GM21526 (cell line): ENCODE measurements around the gene CDH10.

Source experiments
- ATAC-seq: cut with Tn5 transposase; IDR thresholded peaks from one replicate; pipeline ENCODE4 v1.9.1; 2021; ENCODE audit warnings: moderate library complexity; ENCODE audit not compliant: unreplicated experiment, low FRiP score

CDH10 gene

DNA sequence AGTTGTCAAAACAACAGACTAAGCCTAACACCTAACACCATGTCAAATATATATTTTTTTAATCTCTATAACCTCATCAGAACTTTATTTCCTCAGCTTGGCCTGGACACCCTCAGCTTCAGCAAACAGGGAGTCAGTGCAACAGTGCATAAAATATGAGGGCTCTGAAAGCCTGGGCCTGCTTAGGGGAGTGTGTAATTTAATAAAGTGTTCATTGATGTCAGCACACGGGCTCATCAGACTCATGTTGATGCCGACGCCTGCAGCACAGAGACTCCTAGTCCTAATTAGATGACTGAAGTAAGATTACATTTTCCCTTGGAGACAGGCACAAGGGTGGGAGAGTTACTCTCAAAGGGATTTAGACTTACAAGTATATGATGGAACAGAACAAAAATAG is 37.8 kb downstream of the CDH10 start:
- no peak for ATAC-seq

DNA sequence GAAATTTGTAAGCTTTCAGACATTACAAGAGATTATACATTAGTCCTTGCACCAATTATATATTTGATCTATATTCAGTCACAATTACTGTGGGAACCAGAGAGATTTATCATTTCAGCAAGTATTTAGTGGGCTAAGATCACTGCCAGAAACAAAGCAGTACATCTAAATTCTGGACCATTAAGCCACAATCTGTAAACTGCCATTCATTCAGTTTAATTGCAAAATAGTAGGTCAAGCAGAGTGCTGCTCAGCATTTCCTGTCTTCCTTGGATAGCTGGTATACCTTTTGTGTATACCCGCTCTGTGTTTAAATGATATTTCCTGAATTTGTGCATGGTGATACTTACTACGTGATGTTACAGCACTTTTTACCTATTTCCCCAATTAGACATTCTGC is 42.6 kb downstream of the CDH10 start:
- ATAC-seq: no peak

DNA sequence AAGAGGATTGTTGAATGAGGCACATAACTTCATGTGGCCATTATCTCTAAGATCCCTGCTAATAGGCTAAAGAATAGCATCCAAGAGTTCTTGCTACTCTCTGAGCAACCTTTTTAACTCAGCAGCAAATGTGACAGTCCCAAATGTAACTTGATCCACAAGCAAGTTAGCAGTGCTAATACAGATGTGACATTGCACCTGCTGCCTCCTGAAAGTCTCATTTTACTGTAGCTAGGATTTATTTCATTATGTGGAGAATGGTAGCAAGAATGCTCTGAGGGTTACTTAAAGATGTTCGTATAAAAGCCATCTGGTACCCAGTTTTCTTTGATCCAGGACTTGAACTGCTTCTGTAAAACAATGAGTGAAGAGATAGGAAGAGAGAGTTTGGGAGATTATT is 45.8 kb downstream of the CDH10 start:
- ATAC-seq: no peak

DNA sequence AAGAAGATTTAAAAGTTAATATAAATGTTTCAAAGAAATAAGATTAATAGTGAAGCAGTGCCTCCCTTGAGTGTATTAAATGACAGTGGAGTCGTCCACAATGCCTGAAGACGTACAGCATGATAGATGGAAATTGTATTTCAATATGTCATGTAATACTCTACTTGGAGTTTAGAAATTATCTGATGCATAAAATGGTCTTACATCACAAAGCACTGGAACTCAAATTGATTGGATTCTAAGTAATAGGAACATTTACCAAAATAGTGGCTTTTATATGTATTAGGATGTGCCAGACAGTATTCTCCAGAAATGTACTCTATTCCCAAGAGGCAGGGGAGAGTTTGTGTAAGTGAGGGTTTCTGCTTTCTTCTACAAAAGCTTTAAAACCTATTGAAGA is 49.4 kb downstream of the CDH10 start:
- no peak for ATAC-seq

DNA sequence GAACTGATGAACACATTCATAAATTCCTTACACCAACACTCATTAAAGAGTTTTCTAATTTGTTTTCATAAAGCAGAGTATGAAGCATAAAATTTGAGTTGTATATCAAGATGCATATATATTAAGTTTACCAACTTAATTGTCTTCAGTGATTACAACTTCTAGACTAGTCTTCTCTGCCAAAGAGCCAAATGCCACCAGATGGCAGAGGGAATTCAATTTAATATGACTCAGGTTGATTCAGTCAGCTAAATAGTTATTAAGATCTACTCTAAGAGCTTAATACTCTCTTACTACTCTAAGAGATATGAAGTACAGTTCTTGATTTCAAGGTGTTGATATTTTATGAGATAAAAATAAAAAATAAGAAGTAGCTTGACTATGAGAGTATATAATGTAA is 53.4 kb downstream of the CDH10 start:
- no peak for ATAC-seq

DNA sequence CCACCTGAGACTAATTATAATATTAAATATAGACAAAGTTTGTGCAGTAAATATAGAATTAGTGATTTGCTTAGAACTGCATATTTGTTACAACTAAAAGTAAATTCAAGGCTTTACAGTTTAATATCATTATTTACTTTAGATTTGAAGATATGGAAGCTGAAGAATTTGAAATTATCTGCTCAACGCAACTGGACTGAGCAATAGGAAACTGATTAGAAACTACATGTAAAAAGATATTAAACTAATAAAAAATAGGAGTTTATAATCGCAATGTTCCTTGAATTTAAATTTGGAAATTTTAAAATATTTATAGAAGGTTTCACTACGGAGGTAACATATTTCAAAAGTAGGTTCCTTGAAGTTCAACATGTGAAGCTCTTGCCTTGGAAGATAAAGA is 55.2 kb downstream of the CDH10 start:
- no peak for ATAC-seq

DNA sequence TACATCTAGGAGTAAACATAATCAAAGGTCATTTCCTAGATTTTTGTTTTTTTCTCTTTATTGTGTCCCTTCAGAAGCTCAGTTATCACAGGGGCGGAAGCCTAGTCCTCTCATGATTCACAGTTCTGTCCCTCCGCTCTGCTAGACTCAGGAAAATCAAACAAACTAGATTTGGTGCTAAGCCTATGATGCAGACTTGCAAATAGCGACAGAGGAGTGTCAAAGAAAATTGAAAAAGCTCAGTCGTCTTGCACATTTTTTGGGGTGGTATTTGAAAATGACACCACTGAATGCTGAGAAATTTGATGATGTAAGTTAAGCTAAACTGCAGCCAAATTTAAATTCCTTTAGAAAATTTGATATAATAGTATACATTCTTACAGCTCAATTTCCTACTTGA is 59.0 kb downstream of the CDH10 start:
- ATAC-seq: no peak

DNA sequence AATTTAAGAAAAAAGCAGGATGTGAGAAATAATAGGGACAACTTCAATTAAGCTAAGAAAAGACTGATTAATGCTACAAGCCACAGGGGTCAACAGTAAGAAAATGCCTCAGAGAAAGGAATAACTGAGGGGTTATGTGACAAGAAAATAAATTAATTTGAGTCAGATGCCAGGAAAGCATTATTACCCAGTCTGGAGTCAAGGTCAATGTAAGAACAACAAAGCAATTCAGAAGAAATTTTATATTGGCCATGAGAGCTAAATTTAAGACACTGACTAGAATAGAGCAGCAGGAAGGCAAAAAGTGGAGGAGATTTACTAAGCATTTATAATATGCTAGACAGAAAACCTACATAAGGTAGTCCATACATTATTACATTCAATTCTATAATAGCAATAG is 73.5 kb downstream of the CDH10 start:
- no peak for ATAC-seq

DNA sequence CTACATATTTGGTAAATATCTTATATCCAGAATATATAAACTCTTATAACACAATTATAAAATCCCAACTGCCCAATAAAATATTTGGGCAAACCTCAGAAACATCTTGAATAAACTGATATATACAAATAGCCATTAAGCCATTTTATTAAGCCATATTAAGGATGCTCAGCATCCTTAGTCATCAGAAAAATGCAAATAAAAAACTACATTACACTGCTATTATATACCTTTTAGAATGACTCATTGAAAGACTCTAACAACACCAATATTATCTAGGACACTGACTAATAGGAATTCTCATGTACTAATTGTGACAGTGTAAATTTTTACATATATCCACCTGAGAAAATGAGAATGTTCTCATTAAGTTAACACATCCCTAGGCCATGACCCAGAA is 77.8 kb downstream of the CDH10 start:
- no peak for ATAC-seq

DNA sequence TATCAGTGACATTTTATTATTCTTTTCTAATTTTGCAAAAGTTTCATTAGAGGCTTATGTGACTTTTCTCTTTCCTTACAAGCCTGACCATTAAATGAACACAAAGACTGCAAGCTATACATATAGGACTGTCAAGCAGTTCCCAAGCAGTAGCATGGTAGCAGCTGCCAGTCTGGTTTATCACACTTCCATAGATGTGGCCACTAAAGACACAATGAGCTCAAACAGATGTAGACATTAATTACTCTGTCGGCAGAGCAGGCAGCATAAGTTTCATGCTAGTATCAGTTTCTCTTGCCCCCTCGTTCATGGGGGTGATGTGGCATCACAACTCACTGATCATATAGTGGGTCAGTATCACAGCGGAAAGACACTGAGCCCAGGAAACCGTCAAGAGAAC is 89.5 kb downstream of the CDH10 start:
- ATAC-seq: no peak

DNA sequence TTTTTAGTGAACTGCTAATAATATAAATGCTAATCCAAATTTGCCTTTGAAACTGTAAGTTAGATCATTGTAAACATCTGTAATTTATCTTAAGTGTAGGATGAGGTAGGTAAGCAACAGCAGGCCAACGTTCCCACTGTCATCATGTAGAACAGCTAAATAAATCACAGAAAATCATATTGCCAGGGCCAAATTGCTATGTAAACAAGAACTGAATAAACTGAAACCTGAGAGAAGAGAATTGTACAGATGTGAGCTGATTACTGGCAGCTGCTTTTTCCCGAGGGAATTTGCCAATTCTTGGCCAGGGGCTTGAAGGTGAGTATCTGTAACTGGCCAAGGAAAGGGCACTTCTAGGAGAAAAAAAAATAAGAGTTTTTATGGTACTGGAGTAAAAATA is 97.6 kb downstream of the CDH10 start:
- no peak for ATAC-seq

DNA sequence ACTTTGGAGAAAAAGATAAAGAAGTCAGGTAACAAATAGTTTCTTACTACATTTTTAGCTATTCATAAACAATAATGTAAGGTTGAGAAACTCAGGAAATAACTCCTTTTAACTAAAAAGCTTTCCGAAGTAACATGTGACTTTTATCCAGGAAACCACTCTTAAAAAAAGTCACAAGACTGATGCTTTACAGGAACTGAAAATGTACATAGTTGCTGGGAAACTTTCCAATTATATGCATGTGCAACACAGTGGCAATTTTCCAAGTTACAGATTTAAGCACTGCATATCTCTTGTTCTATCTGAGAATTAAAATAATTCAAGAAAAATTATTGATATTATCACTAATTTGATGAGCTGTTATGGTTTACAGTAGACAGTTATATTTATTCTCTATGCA is 105.2 kb downstream of the CDH10 start:
- ATAC-seq: no peak

DNA sequence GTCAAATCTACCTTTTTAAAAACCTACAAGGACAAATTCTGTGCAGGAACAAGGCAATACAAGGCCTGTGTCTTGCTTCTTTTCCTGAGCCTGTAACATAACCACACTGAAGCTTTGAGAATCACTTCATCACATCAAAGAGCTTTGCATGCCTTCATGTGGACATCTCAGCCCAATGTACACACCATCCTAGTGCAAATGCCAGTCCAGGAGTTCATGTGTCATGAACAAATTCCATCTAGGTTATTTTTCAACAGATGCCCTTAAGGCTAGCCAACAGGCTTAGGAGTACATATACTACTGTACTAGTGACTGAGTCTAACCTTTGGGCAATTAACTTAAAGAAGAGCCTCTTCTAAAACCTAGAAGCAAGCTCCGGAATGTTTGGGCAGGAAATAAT is 106.4 kb downstream of the CDH10 start:
- no peak for ATAC-seq

DNA sequence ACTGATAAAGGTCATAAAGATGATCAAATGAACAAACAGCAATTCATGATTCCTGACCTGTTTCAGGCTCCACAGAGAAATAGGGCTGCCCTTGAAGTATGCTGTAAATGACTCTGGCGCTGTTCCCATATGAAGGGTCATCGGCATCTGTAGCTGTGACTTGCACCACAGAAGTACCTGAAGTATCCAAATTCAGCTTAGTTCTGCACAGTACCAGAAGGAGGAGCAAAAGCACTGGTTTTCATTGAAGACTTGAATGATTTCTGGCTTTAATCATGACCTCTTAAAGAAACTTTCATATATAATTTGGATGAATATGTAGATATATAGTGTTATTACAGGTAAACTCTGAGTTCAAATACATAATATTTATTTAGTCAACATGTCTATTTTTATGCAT is 109.1 kb downstream of the CDH10 start:
- no peak for ATAC-seq

DNA sequence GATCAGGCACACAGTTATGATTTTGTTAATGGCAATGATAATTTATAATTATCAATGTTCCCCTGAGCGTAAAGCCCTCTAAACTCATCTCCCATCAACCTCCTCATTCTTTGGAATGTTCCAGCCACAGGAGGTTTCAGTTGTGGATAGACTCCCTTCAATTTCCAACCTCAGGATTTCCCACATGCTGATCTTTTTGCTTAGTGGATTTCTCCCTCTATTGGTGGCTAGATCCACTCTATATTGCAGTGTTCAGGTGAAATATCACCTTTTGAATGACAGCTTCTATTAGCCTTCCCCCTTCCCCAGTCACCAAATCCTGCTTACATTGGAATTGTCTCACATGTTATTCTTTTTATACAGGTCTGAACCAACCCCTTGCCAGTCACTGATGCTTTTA is 113.9 kb downstream of the CDH10 start:
- ATAC-seq: no peak

DNA sequence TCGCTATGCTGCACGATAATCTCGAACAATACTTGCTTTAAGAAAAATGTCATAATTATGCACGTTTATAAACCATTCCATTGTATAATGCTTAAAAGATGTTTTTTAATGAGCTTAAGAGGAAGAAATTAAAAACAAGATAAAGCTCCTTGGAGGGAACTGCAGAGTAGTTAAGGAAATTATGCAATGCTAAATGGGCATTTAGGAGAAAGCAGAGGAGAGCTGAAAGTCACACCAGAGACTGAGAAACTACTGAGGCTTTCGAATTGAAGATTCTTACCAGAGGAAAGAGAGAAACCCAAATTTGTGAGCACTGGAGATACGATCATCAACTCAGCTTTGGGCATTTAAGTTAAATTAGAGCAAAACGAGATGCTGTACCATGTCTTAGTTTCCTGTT is 119.4 kb downstream of the CDH10 start:
- ATAC-seq: no peak

DNA sequence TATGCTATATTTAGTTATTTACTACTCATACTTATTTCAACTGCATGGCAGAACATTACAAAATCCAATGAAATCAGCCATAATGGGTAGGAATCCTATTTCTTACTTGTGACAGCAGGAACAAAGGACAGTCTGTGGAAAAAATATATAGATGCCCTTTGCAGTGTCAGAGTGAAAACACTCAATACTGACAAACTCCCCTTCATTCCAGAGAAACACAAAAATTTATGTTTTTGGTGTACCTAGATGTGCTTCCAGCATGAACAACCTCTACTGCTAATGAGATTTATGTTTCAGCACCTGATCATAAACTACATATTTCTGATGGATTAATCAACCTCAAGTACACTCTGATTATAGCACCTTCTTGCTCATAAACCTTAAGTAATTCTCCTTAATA is 132.4 kb downstream of the CDH10 start:
- ATAC-seq: no peak

DNA sequence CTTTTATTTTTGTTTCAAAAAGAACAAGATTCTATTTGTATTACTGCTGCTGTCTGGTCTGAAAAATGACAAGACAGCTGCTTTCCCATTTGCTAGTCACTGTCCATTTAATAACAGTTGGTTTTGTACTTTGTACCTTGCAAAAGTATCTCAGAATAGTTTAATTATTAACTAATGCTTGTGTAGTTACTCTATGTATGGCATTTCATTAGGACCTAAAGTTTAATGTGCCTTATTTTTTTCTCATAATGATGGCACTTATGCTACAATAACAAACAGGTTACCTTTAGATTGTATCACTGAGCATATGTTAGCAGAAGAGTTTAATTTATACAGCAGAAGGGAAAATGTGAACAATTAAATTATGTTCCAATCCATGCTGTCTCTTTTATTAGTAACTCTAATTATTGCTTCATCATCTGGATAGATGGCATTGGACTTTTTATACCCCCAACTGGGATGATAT is 134.2 kb downstream of the CDH10 start:
- ATAC-seq: no peak

DNA sequence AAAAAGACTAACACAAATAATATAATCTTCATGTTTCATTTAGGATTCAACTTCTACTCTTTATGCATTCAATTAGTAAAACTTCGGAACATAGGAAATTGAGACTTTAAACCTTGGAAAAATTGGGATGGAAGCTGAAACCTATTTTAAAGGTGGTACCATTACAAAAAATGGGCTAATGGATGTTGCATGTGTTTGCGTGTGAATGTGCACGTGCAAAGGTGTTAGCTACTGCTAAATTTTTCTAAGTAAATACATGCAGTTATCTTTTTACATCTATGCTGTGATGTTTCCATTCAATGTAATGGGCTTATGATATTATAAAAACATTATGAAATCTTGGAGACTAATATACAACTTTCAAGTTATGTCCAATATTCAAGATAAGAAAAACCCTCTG is 134.8 kb downstream of the CDH10 start:
- ATAC-seq: no peak

DNA sequence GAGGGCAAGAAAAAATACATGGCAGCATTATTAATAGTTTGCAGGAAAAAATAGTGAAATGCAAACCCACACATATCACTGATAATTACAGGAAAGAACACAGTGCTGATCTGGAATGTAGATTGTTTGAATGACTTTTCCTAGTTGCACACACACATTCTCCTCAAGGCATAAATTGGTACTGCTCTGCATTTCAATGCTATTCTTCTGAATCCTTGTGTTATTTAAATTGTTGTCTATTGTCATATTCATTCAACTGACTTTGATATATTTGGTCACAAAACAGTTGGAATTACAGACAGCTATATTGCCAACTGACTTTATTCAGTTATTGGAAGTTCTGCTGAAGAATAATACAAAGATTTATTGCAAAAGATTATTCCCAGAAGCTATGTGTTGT is 139.5 kb downstream of the CDH10 start:
- no peak for ATAC-seq

DNA sequence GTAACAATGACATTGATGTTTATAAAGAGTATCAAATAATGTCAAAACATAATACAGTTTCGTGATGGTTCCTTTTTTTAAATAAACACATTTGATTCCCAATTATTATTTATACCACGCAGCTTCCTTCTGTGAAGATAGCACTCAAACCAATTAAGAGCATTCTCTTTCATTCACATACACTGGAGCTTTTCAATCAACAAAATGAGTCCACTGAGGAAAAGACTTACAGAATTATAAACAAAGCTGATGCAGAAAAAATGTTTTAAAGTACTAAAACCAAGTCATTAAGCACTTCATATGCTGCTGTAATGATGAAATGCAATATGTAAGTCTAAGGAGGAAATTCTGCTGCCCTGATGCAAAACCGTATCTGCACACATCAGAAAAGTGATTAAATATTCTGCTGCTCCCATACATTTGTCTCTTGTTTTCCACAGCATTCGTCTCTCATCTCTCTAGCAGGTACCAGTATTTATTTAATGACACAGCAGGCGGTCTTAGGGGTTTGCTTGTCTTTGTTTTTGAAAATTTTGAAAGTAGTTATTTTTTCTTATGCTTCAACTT is 147.1 kb downstream of the CDH10 start:
- ATAC-seq: no peak

DNA sequence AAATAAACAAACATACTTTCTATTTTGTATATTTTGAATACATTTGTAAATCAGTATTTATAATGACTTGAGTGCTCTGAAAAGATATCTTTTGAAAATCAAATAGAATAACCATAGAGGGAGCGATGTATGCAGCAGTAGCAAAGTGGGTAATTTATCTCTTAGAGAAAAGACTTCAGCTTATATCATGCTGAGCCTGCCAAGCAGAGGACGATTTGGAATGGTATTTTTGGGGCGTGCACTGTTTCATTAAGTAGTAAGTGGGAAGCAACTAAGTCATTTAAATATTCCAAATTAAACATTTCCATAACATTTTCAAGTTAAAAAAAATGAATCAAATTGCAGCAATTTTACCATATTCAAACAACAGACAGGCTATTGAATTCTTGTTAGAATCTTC is 147.6 kb downstream of the CDH10 start:
- ATAC-seq: no peak

DNA sequence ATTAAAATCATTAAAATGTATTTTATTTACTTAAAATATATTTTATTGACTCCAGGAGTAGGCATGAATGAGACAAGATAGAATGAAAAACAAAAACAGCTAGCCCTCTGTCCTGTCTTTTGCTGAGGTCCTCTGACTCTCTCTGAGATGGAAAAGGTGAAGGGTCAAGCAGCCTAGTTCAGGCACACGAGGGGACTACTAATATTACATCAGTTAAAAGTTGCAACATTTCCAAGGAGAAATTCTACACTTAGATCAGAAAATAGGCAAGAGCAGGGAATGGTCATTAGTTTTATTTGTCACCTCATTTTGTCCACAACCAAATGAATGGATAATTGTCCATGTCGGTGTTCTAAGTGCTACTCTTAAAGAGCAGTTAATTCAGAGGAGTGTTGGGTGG is 148.5 kb downstream of the CDH10 start:
- ATAC-seq: no peak
